Medulla oblongata (tissue), 1 donor: ENCODE measurements around the gene CLIP2.

Source experiments
- DNase-seq: peaks from one replicate; pipeline ENCODE4 v3.0.0-alpha.2; 2015; ENCODE audit errors: extremely low spot score

Gene CLIP2

GRCh38 chr7:74271742-74272141 lies 17.5 kb upstream of the CLIP2 start:
- no peak for DNase-seq

GRCh38 chr7:74272305-74273038 lies 16.7 kb upstream of the CLIP2 start:
- peak; percentile 75 for DNase-seq

- peak; percentile 2 for DNase-seq
Measured at GRCh38 chr7:74275401-74275881, 13.8 kb upstream of the CLIP2 start.

GRCh38 chr7:74277636-74278035 lies 11.6 kb upstream of the CLIP2 start:
- DNase-seq, result no peak

- no peak for DNase-seq
Measured at GRCh38 chr7:74280985-74281384, 8.2 kb upstream of the CLIP2 start.

GRCh38 chr7:74282748-74283459 lies 6.3 kb upstream of the CLIP2 start:
- DNase-seq, result no peak

- peak; percentile 21 for DNase-seq
Measured at GRCh38 chr7:74283858-74284447, 5.3 kb upstream of the CLIP2 start.

- DNase-seq, result no peak
Measured at GRCh38 chr7:74284781-74285259, 4.4 kb upstream of the CLIP2 start.

GRCh38 chr7:74286131-74286530 lies 3.1 kb upstream of the CLIP2 start:
- DNase-seq, result no peak

GRCh38 chr7:74287303-74288033 lies 1.7 kb upstream of the CLIP2 start:
- peak; percentile 1 for DNase-seq

GRCh38 chr7:74288034-74288881 lies 949 bp upstream of the CLIP2 start:
- DNase-seq, result no peak

GRCh38 chr7:74289659-74290552 lies 699 bp downstream of the CLIP2 start:
- peak; percentile 69 for DNase-seq

GRCh38 chr7:74290553-74290950 lies 1.3 kb downstream of the CLIP2 start:
- DNase-seq, result peak; percentile 57

- no peak for DNase-seq
Measured at GRCh38 chr7:74290981-74291441, 1.8 kb downstream of the CLIP2 start.

- peak; percentile 2 for DNase-seq
Measured at GRCh38 chr7:74291535-74291934, 2.3 kb downstream of the CLIP2 start.

GRCh38 chr7:74292757-74293576 lies 3.8 kb downstream of the CLIP2 start:
- peak; percentile 1 for DNase-seq

GRCh38 chr7:74293577-74293908 lies 4.3 kb downstream of the CLIP2 start:
- DNase-seq, result no peak

GRCh38 chr7:74294191-74294998 lies 5.2 kb downstream of the CLIP2 start:
- no peak for DNase-seq
